Measurements from ENCODE around the gene KLF13.
A peak's percentile ranks its signal among the peaks of the same experiment; 100 is the strongest.

Gene KLF13

GRCh38 chr15:31383139-31383538 is 56.5 kb downstream of the KLF13 start:
- DNase-seq (ENCODE audit: low read depth) = no peak

GRCh38 chr15:31384568-31384967 is 57.9 kb downstream of the KLF13 start:
- no peak for DNase-seq (ENCODE audit: low read depth)

GRCh38 chr15:31385736-31386135 is 59.1 kb downstream of the KLF13 start:
- DNase-seq (ENCODE audit: low read depth) = no peak

GRCh38 chr15:31387092-31387478 is 60.5 kb downstream of the KLF13 start:
- no peak for DNase-seq (ENCODE audit: low read depth)

GRCh38 chr15:31387479-31388118 is 61.0 kb downstream of the KLF13 start:
- DNase-seq (ENCODE audit: low read depth) = peak; percentile 73

- no peak for DNase-seq (ENCODE audit: low read depth)
These were observed 62.9 kb downstream of the KLF13 start for GRCh38 chr15:31389576-31389975.

GRCh38 chr15:31390029-31390428 is 63.4 kb downstream of the KLF13 start:
- DNase-seq (ENCODE audit: low read depth) = no peak

GRCh38 chr15:31390777-31391486 is 64.3 kb downstream of the KLF13 start:
- no peak for DNase-seq (ENCODE audit: low read depth)

- DNase-seq (ENCODE audit: low read depth) = peak; percentile 88
These were observed 65.3 kb downstream of the KLF13 start for GRCh38 chr15:31391687-31392671.

- no peak for DNase-seq (ENCODE audit: low read depth)
These were observed 66.2 kb downstream of the KLF13 start for GRCh38 chr15:31392761-31393401.

- DNase-seq (ENCODE audit: low read depth) = no peak
These were observed 66.9 kb downstream of the KLF13 start for GRCh38 chr15:31393444-31394091.

- DNase-seq (ENCODE audit: low read depth) = peak; percentile 82
These were observed 70.4 kb downstream of the KLF13 start for GRCh38 chr15:31396881-31397560.

- DNase-seq (ENCODE audit: low read depth) = no peak
These were observed 71.4 kb downstream of the KLF13 start for GRCh38 chr15:31397851-31398661.

- no peak for DNase-seq (ENCODE audit: low read depth)
These were observed 72.2 kb downstream of the KLF13 start for GRCh38 chr15:31398677-31399301.

GRCh38 chr15:31399544-31400171 is 73.0 kb downstream of the KLF13 start:
- DNase-seq (ENCODE audit: low read depth) = peak; percentile 30

- DNase-seq (ENCODE audit: low read depth) = no peak
These were observed 73.7 kb downstream of the KLF13 start for GRCh38 chr15:31400222-31400927.

GRCh38 chr15:31401282-31401681 is 74.6 kb downstream of the KLF13 start:
- no peak for DNase-seq (ENCODE audit: low read depth)

GRCh38 chr15:31402003-31402402 is 75.4 kb downstream of the KLF13 start:
- no peak for DNase-seq (ENCODE audit: low read depth)
